Stimulated activated naive CD4-positive, alpha-beta T cell (primary cell): ENCODE measurements around the gene LGALS4.
"Not testable (repeated sequence)": the region's sequence is repeated elsewhere in the genome, so short reads cannot be mapped to it uniquely, and the experiment has no call there.

Source experiments
- DNase-seq, 6 experiments: peaks; one replicate each; lab custom pipeline; 2025; lab: John Stamatoyannopoulos, UW

LGALS4 gene

GRCh38 chr19:38821230-38821825 is 8.6 kb upstream of the LGALS4 start:
- not testable (repeated sequence) for DNase-seq

GRCh38 chr19:38819231-38819920 is 6.6 kb upstream of the LGALS4 start:
- no peak for DNase-seq

- DNase-seq: no peak
Observed at GRCh38 chr19:38817081-38817480, 4.3 kb upstream of the LGALS4 start.

- no peak for DNase-seq
Observed at GRCh38 chr19:38816131-38816750, 3.5 kb upstream of the LGALS4 start.

- DNase-seq: no peak
Observed at GRCh38 chr19:38815059-38816001, 2.6 kb upstream of the LGALS4 start.

- not testable (repeated sequence) for DNase-seq
Observed at GRCh38 chr19:38813932-38814331, 1.2 kb upstream of the LGALS4 start.

GRCh38 chr19:38813323-38813722 is 578 bp upstream of the LGALS4 start:
- no peak for DNase-seq

- no peak for DNase-seq
Observed at GRCh38 chr19:38812009-38812840, 520 bp downstream of the LGALS4 start.

GRCh38 chr19:38809592-38810252 is 3.0 kb downstream of the LGALS4 start:
- no peak for DNase-seq

- DNase-seq: no peak
Observed at GRCh38 chr19:38808741-38809140, 4.0 kb downstream of the LGALS4 start.

- not testable (repeated sequence) for DNase-seq
Observed at GRCh38 chr19:38807374-38808098, 5.2 kb downstream of the LGALS4 start.

GRCh38 chr19:38806371-38806770 is 6.4 kb downstream of the LGALS4 start:
- no peak for DNase-seq

GRCh38 chr19:38805180-38805579 is 7.6 kb downstream of the LGALS4 start:
- DNase-seq: no peak

- no peak for DNase-seq
Observed at GRCh38 chr19:38803543-38803942, 9.2 kb downstream of the LGALS4 start.

- DNase-seq: no peak
Observed at GRCh38 chr19:38801359-38802095, 11.2 kb downstream of the LGALS4 start.

- DNase-seq: no peak
Observed at GRCh38 chr19:38800577-38801347, 12.0 kb downstream of the LGALS4 start.

GRCh38 chr19:38799104-38799503 is 13.6 kb downstream of the LGALS4 start:
- DNase-seq: no peak

GRCh38 chr19:38797781-38798180 is 15.0 kb downstream of the LGALS4 start:
- DNase-seq: not testable (repeated sequence)

- no peak for DNase-seq
Observed at GRCh38 chr19:38796154-38796553, 16.6 kb downstream of the LGALS4 start.
